ENCODE measurements around the gene KCTD6.
A peak's percentile ranks its signal among the peaks of the same experiment; 100 is the strongest.

KCTD6 gene

DNA sequence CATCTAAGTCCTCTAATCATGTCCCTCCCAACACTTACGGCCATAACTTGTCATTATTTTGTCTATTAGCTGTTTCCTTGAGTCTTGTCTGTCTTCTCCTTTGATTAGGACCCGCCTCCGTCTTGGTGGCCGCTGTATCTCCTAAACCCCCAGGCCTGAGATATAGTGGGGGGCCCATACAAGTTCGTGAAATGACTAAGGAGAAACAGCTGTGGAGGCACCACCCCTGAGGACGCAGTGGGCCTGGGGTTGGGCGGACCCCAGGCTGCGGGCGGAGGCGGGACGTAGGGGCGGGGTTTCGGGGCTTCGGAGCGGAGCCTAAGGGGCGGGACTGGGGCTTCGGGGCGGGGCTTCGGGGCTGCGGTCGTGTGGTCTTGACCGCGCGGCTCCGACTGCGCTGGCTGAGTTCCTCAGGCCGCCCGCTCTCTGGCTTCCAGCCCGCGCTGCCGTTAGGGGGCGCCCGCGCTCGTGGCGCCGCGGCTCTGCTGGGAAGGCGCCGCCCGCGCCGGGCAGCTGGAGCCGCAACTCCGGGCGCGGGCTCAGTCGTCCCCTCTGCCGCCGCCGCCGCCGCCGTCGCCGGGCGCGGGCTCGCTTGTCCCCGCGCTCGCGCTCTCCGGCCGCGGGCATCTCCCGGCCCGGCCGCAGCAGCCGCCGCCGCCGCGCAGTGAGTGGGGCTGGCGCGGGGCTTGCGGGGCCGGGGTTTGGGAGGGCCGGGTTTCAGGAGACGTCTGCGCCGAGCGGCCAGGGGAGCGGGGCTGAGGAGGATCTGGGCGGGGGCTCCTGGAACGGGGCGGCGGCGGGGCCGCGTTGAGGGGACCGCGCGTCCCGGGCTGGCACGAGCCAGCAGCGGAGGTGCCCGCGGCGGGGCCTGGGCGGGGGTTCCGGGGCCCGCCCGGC, at the start of gene KCTD6:
Gene KCTD6 (plus strand): TSS at position 591 of the 897 bp plus-strand sequence. CDS start 6,660 bp downstream, outside the sequence.
- DNase-seq = peak; percentile 64

DNA sequence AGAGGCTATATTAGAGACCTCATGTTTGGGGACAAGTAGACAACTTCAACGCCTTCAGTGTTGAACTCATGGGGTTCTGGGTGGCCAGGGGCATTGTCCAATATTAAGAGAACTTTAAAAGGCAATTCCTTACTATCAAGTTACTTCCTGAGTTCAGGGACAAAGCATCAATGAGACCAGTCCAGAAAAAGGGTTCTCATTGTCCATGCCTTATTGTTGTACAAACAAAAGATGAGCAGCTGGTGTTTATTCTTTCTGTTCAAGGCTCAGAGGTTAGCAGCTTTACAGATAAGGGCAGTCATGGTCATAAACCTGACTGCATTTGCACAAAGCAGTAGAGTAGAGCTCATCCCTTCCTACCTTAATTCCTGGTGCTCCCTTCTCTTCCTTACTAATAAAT, 39.7 kb upstream of the KCTD6 start:
- DNase-seq = peak; percentile 22

DNA sequence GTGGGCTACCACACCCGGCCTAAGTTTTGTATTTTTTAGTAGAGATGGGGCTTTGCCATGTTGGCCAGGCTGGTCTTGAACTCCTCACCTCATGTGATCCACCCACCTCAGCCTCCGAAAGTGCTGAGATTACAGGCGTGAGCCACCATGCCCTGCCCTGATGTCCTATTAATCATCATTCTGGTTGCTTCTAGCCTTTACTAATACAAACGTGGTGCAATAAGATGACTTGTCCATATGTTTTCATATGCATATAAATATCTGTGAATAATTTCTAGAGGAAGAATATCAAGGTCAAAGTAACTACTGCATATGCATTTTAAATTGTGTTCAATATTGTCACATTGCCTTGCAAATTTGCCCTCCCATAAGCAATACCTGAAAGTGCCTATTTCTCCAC, 32.7 kb upstream of the KCTD6 start:
- no peak for DNase-seq

DNA sequence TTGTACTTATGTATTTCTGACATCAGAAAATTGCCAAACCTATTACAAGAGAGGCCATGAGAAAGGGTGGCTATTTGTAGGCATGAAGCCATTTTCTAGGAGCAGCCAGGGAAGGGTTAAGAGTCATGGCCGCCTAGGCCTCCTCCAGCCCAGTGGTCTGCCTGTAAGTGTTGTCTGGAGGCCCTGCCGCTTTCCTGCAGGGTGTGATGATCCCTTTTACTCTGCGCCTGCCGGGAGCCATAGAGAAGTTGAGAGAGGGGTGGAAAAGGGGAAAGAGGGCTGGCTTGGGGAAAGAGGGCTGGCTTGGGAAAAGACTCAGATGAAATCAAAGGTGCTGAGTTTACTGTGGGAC, 29.1 kb upstream of the KCTD6 start:
- no peak for DNase-seq

DNA sequence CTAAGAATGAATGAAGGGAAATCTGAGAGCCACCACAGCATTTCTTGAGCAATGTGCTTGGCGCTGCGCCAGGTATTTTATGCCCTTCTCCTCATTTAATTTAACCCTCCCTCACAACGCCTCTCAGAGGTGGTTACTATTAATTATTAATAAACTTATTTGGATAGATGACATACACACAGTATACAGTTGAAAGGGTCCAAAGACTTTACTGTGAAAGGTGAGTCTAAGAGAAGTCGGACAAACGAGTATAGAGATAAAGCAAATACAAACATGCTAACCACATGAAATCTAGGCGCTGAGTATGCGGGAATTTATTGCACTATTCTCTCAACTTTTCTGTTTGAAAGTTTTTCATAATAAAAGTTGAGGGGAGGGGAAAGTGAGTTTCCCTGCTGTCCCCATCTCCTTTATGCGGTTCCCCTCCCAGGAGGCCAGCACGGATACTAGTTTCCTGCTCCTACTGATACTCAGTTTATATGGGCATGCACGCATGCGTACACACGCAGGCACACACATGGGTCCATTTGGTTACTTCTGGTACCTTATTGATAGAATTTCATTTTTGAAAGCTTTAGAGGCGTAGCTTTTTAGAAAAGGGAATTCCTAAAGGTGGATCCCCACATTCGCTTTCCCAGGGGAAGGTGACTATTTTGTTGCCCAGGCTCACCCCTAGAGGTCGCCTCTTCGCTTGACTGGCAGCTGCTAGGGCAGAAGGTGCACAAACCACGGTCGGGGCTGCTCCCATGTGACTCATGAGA, 28.5 kb upstream of the KCTD6 start:
- no peak for DNase-seq

DNA sequence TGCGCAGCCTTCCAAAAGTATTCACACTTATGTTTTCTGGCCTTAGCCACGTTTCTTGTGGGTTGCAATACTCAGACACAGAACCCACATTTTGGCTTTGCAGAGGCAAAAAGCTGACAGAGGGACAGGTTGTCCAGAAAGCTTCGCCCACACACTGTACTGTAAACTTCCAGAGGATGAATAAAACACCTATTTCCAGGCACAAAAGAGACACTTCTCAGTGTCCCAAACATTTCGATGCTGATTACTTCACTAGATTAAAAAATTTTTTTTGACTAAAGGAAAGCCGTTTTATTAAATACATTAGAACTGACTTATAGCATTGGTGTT, 28.0 kb upstream of the KCTD6 start:
- no peak for DNase-seq

DNA sequence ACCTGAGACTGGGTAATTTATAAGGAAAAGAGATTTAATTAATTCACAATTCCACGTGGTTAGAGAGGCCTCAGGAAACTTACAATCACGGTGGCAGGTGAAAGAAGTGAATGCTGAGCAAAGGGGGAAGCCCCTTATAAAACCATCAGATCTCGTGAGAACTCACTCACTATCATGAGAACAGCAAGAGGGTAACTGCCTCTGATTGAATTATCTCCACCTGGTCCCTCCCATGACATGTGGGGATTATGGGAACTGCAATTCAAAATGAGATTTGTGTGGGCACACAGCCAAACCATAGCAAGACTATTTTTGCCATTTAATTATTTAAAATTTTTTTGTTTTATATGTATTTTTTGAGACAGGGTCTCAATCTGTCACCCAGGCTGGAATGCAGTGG, 27.0 kb upstream of the KCTD6 start:
- no peak for DNase-seq

DNA sequence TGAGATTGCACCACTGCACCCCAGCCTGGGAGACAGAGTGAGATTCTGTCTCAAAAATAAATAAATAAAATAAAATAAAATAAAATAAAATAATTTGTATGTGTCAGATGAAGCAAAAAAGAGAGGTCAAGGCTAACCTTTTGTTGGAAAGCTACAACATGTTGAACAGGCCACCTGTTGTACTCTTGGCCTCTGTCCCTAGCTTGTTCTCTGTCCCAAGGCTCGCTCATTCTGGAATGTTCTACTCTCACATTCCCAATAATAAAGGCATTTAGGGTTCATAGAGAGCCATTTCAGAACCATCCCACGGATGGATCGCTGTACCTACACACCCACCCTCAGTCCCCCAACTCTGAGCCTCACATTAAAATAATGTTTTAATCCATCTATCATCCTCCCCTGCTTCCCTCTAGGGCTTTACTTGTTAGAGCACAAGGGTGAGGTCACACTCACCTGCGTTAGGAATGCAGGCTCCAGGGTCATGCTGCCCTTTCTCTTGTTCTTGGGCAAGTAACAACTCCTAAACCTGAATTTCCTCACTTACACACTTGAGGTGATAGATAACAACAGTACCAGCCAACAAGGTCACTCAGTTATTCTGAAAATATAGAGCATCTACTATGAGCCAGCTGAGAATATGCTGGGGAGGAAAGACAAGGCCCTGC, 24.9 kb upstream of the KCTD6 start:
- DNase-seq = no peak

DNA sequence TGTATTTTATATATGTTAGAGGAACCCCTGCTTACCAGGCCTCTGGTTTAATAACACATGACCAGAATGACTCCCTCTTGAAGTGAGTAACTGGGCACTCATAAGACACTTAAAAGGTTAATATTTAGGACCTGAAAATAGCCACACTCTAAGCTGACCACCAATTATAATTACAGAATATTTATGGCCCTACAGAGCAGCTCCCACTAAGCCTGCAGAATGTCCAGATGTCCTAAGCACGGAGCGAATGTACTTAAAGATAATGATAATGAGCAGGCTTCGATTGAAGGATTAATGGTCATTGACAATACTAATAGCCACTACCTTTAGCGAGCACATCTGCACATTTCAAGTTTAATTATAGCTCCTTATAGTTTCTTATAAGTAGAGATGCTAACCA, 22.8 kb upstream of the KCTD6 start:
- DNase-seq = no peak

DNA sequence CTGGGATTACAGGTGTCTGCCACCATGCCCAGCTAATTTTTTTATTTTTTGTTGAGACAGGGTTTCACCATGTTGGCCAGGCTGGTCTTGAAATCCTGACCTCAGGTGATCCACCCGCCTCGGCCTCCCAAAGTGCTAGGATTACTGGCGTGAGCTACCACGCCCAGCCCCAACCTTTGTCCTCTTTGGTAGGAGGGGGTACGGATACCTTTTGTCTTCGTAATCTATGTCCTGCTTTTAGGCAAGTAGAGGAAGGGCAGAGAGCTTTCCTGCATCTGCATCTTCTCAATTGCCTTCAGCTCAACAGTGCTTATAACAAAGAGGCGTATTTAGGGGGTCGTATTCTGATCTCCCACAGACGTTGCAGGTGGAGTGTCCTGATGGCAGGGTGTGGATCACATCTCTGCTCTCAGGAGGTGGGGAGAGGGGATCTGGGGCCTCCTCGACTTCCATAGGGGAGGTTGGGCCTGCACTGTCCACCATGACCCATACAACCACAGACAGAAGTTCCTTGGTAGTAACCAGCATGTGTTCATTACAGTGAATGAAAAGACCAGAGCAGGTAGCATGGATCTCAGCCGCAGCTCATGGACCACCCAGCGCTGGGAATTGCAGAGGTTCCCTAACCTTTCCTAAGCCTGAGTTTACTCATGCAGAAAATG, 21.4 kb upstream of the KCTD6 start:
- no peak for DNase-seq

DNA sequence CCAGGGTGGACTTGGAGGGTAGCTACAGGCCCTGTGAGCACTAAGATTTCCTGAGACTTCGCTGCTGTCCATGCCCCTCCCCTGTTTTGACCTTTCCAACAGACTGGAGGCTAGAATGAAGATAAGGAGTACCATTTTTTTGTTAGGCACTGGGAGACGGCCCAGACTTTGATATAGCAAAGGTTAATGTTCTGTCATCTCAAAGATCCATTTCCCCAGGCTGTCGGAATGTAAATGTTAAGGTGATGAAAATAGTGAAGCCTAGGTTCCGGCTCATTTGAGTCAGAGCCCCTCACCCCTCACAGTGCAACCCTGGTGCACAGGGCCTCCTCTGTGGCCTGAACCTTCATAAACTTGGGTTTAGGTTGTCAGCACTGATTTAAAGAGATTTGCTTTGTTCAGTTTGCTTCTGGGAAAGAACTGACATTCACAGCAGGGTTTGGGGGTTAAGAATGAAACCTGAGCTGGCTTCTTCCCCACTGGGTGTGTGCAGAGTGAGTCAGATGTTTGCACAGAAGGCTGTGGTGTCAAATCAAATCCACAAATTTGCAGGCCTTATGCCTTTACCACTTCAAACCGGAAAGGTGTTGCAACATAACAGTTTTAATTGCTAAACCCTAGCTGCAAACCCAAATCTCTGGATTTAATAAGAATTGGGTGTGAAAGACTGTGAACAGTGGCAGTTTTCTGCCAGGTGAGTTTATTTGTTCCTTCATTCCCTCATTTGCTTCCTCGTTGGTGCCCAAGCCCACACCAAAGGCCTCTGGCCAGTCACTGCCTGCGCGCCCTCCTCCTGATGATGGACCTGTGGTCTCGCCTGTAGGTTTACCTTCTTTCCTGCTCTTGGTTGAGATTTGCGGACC, 20.6 kb upstream of the KCTD6 start:
- peak; percentile 81 for DNase-seq

DNA sequence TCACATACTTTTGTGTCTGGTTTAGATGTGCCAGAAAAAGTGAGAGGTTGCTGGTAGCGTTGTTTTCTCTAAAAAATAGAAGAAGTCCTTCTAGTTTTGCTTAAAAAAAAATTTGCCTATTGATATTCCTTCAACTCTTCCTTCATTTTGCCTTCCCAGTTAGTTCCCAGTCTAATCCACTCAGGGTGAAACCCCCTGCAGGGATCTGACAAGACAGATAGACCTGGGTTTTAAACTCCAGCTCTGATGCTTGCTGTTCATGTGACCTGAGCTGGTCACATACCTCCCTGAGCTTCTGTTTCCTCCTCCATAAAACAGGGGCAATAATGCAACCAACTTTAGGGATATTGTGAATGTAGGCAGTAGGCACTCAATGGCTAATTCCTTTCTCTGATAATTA, 18.6 kb upstream of the KCTD6 start:
- DNase-seq = no peak

DNA sequence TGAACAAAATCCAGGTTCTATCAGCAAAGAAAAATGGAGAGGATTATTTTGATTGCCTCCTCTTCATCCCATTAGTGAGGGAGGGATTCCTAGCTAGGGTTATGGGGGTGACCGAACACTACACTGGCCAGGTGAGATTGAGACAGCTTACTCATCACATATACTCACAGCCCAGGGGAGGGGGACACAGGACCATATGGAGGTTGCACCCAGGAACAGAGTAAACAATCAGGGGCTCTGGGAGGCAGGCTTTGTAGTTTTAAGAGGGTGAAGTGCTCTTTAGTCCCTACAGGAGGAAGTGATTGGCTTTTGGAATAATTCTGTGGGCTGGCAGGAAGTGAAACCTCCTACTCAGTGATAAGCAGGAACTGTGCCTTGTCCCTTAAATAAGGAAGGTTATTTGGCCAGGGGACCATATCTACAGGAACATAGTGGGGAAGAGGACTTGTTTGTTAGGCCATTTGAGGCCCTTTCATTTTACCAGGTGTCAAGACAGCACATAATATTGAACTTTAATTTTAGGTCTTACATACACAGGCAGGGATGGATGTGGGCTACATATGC, 17.5 kb upstream of the KCTD6 start:
- no peak for DNase-seq

DNA sequence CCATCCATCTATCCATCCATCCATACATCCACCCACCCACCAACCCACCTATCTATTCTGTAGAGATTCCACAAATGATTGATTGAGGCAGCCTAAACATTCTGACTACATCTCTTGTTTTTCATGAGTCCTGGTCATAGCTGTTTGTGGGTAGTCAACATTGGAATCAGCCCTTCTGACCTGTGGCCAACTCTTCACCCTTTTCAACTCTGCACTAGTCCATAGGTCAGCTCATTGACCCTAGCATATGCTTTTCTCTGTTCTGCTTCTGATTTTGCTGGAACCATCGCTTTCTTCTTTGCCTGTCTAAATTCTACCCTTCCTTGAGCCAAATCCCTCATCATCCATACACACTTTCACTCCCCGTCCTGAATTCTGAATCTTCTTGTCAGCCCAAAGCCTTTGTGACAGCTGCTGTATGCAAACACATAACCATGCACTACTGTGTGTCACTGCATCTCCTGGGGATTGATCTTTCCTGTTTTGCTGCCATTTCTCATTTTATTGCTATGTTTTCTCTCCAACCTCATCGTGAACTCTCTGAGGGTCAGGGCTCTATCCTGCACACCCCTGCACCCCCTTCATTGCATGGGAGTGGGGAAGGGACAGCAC, 16.8 kb upstream of the KCTD6 start:
- no peak for DNase-seq

DNA sequence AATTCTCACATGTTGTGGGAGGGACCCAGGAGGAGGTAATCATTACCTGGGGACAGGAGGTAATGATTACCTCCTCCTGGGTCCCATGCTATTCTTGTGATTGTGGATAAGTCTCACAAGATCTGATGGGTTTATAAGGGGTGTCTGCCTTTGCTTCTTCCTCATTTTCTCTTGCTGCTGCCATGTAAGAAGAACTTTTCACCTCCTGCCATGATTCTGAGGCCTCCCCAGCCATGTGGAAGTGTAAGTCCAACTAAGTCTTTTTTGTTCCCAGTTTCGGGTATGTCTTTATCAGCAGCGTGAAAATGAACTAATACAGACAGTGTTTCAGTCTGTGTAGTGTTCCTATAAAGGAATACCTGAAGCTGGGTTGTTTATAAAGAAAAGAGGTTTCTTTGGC, 13.1 kb upstream of the KCTD6 start:
- DNase-seq = no peak

DNA sequence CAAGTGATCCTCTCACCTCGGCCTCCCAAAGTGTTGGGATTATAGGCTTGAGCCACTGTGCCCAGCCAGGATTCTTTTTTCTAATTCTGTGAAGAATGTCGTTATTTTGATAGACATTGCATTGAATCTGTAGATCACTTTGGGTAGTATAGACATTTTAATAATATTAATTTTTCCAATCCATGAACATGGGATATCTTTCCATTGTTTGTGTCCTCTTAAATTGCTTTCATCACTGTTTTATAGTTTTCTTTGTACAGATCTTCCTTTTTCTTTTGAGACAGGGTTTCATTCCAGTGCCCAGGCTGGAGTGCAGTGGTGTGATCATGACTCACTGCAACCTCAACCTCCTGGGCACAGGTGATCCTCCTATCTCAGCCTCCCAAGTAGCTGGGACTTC, 11.6 kb upstream of the KCTD6 start:
- DNase-seq = no peak

DNA sequence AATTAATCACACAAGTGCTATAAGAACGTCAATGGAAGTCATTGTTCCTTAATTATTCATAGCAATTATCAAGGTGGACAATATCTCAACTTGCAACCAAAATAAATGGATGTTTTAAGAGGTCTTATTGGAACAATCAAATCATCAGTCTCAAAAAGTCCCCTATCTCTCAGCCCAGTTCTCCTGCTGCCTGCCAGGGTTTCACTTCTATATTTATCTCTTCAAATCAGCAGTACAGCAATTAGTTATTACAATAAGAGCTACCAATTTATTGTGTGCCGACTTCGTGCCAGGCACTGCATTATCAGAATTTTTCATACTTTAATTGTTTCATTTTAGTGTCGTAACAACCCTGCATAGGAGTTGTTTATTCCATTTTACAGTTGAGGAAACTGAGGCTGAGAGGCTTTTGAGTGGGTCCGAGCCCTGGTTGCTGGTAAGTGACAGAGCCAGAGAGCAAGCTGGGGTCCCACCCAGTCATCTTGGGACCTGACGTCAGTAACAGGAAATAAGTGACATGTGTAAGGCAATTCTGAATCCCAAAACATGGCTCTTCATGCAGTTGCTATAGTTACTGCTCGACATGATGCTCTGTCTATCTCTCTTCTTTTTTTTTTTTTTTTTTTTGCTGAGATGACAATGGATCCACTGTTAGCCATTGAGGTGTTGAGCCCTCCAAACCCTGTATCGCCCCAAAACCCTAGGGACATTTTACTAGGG, 8.8 kb upstream of the KCTD6 start:
- no peak for DNase-seq

DNA sequence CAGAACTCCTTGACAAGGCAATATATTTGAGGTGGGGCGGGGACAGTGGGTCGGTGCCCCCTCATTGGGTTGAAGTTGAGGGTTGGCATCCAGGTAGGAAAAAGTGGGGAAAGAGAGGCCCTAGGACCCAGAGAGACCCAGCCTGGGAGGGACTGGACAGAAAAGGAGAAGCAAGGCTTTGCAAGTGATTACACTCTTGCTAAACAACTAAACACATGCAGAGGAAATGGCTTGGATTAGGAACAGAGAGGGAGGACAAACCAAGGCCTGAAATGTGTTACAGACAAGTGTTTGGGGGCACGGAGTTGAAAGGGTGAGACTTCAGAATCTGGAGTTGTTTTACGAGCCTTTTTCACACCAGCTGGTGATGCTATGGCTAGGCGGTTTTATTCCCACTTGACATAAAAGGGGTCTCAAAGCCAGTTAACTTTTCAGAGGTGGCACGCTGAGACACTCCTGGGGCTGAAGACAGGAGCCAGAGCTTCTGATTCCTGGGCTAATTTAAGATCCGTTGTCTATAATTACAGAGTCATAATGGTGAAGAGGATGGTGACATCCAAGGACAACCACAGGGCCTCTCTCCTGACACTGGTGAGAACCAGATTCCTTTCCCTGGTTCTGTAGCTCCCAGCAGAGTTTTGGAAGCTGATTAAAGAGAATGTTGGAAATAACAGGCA, 7.7 kb upstream of the KCTD6 start:
- DNase-seq = no peak

DNA sequence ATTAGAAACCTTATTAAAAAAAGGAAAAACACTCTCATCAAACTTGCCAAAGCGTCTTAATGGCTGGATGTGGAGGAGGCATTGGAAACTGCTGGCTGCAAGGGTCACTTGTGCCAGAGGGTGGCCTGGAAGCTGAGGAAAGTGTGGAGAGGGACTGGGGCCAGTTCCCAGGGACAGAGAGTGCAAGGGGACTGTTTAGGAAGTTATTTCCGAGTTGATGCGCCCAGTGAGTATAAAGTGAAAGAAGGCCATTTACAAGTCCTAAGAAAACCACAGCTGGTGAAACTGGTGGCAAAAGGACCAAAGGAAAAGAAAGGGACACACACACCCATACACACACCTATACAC, 7.2 kb upstream of the KCTD6 start:
- no peak for DNase-seq

DNA sequence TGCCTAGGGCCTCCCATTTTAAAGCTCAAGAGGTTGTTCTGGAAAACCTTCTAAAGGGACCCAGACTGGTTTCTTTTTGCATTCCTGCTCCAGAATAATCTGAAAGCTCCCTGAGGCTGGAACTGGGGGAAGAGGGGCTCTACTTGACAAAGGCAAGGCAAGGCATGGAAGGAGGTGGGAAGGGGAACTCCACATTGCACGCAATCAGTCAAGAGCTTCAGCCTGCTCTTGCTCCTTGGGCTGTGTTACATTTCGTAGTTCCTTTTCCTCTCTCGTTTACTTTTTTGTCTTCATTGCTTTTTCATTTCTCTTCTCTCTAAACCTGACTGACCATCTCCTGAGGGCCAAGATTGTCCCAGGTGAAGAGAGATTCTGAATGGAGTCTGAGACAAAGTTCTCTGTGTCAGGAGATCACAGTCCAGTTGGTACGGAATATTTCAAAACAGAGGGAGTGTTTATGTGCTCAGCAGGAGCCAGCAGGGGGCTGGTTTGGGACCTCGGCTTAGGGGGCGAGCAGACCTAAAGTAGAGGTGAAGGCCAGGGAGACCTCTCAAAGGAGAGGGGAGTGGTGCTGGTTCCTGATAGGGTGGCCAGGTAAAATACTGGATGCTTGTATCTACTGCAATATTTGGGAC, 6.0 kb upstream of the KCTD6 start:
- no peak for DNase-seq

Data from NCI-H2029 (cell line).